SK-N-SH (cell line): ENCODE measurements around the gene GNAT1.

ENCODE experiments used
- POLR2AphosphoS5 ChIP-seq: IDR thresholded peaks from 2 replicates; pipeline ENCODE4 v1.6.1; 2012; ENCODE audit warnings: low read depth, low read length
- TF ChIP-seq, protein P1 (sequence below): fragments of 200-600 bp; sonication (generic); IDR thresholded peaks from 2 replicates; pipeline ENCODE4 v1.6.1; 2017; ENCODE audit warnings: antibody characterized with exemption, mild to moderate bottlenecking, moderate library complexity

DNA sequence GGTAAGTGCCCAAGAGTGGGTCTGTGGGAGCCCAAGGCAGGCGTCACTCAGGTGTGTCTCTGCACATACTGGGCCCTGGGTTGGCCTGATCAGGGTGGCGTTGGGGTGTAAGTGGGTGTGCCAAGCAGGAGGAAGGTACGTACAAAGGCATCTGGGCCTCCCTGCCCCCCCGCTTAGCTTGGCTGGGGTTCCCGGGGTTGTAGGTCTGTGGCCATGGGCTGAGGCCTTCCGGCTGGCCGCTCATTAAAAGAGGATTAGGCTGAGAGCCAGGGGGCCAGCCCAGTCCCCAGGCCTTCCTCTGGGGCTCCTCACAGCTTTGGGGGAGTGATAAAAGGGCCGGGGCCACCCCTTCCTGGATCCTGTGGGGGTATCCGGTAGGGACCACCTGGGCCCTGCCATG, 23.0 kb upstream of the GNAT1 start:
- TF ChIP-seq POLR2AphosphoS5, result no peak
- TF ChIP-seq, protein P1, sequence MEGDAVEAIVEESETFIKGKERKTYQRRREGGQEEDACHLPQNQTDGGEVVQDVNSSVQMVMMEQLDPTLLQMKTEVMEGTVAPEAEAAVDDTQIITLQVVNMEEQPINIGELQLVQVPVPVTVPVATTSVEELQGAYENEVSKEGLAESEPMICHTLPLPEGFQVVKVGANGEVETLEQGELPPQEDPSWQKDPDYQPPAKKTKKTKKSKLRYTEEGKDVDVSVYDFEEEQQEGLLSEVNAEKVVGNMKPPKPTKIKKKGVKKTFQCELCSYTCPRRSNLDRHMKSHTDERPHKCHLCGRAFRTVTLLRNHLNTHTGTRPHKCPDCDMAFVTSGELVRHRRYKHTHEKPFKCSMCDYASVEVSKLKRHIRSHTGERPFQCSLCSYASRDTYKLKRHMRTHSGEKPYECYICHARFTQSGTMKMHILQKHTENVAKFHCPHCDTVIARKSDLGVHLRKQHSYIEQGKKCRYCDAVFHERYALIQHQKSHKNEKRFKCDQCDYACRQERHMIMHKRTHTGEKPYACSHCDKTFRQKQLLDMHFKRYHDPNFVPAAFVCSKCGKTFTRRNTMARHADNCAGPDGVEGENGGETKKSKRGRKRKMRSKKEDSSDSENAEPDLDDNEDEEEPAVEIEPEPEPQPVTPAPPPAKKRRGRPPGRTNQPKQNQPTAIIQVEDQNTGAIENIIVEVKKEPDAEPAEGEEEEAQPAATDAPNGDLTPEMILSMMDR, result no peak
